Breast epithelium (tissue), 3 donors: ENCODE measurements around the gene ZNF547.

Experiments used
- CTCF ChIP-seq, 3 donors: fragments of 450-650 bp; IDR thresholded peaks; one replicate each; pipeline ENCODE4 v1.5.1; 2016 to 2017; ENCODE audit warnings: antibody characterized with exemption in 3 of 3, mild to moderate bottlenecking in 3 of 3, moderate library complexity in 3 of 3
- POLR2A ChIP-seq: fragments of 450-650 bp; IDR thresholded peaks from one replicate; pipeline ENCODE4 v1.6.1; 2016; ENCODE audit warnings: antibody characterized with exemption, mild to moderate bottlenecking, moderate library complexity
- POLR2AphosphoS5 ChIP-seq, 3 donors: sonication (generic); formaldehyde crosslinking; IDR thresholded peaks; one replicate each; pipeline ENCODE4 v1.6.1; 2017; ENCODE audit warnings: antibody characterized with exemption in 3 of 3

GRCh38 chr19:57410877-57411671 lies 47.7 kb downstream of the ZNF547 start, which contains the start of gene ZNF17:
- TF ChIP-seq CTCF (IDR thresholded peaks at IDR 0.05) (no peak), POLR2A (no peak), POLR2AphosphoS5 (IDR thresholded peaks at IDR 0.05) (peak; percentile 21 to 43 (median 25))
